Liver (tissue), 9 donors: Measurements from ENCODE around the gene LGALS16. TPM values are rescaled to one million over a fixed set of nuclear protein-coding genes. Genes with fewer than 3 reads are reported as not detected.

Experiments
- DNase-seq: peaks from one replicate; pipeline ENCODE4 v3.0.0-alpha.2; 2017; ENCODE audit warnings: low spot score
- H3K27ac ChIP-seq, 2 donors: one replicate each; pipeline ENCODE4 v1.7.0; 2013; ENCODE audit warnings: inconsistent platforms in 2 of 2, low read length in 2 of 2, control low read depth in 1 of 2, low read depth in 1 of 2, mild to moderate bottlenecking in 1 of 2
- H3K27me3 ChIP-seq, 4 donors: one replicate each; pipeline versions ENCODE4 v1.6.1 to v1.7.0; 2013; ENCODE audit warnings: low read length in 3 of 4, inconsistent platforms in 1 of 4, mild to moderate bottlenecking in 1 of 4, moderate library complexity in 1 of 4; ENCODE audit not compliant: control insufficient read depth in 4 of 4, insufficient read depth in 4 of 4
- H3K36me3 ChIP-seq, 4 donors: one replicate each; pipeline versions ENCODE4 v1.6.1 to v1.7.0; 2013; ENCODE audit warnings: low read length in 3 of 4, mild to moderate bottlenecking in 3 of 4, low read depth in 1 of 4, moderate library complexity in 1 of 4; ENCODE audit not compliant: control insufficient read depth in 4 of 4, insufficient read depth in 3 of 4
- H3K4me1 ChIP-seq, 4 donors: one replicate each; pipeline versions ENCODE4 v1.6.1 to v1.7.0; 2013; ENCODE audit warnings: low read length in 3 of 4, mild to moderate bottlenecking in 3 of 4, moderate library complexity in 1 of 4; ENCODE audit not compliant: control insufficient read depth in 4 of 4, insufficient read depth in 4 of 4
- H3K4me3 ChIP-seq, 3 donors: one replicate each; pipeline versions ENCODE4 v1.6.1 to v1.7.0; 2013; ENCODE audit warnings: low read length in 3 of 3, control low read depth in 1 of 3, low read depth in 1 of 3, mild to moderate bottlenecking in 1 of 3
- H3K9ac ChIP-seq, 2 donors: one replicate each; pipeline ENCODE4 v1.7.0; 2013; ENCODE audit warnings: low read length in 2 of 2, mild to moderate bottlenecking in 2 of 2, moderate library complexity in 2 of 2, control low read depth in 1 of 2, low read depth in 1 of 2
- H3K9me3 ChIP-seq, 4 donors: one replicate each; pipeline versions ENCODE4 v1.6.1 to v1.7.0; 2013; ENCODE audit warnings: low read length in 3 of 4; ENCODE audit not compliant: control insufficient read depth in 4 of 4
- ATF3 ChIP-seq: IDR thresholded peaks from 2 replicates; pipeline ENCODE4 v1.6.1; 2016; ENCODE audit warnings: antibody characterized with exemption
- CTCF ChIP-seq: fragments of 150-350 bp; IDR thresholded peaks from 2 replicates; pipeline ENCODE4 v1.5.1; 2017; ENCODE audit warnings: improper control_type of control experiment, low read depth, low read length; ENCODE audit not compliant: missing input control
- EGR1 ChIP-seq, 2 donors: IDR thresholded peaks; 2 replicates each; pipeline ENCODE4 v1.6.1; 2016 to 2018; ENCODE audit warnings: antibody characterized with exemption in 2 of 2, low read depth in 2 of 2
- FOXA1 ChIP-seq: IDR thresholded peaks from 2 replicates; pipeline ENCODE4 v1.6.1; 2016; ENCODE audit warnings: antibody characterized with exemption
- FOXA2 ChIP-seq: IDR thresholded peaks from 2 replicates; pipeline ENCODE4 v1.6.1; 2016; ENCODE audit warnings: antibody characterized with exemption
- GABPA ChIP-seq, 2 donors: IDR thresholded peaks in 1 of 2; conservative IDR thresholded peaks in 1 of 2; 2 replicates each; pipeline ENCODE4 v1.6.1; 2016; ENCODE audit warnings: antibody characterized with exemption in 2 of 2, mild to moderate bottlenecking in 1 of 2, moderate library complexity in 1 of 2
- HNF4A ChIP-seq, 2 donors: conservative IDR thresholded peaks; 2 replicates each; pipeline ENCODE4 v1.6.1; 2016; ENCODE audit warnings: antibody characterized with exemption in 2 of 2, mild to moderate bottlenecking in 2 of 2
- HNF4G ChIP-seq: IDR thresholded peaks from 2 replicates; pipeline ENCODE4 v1.6.1; 2016; ENCODE audit warnings: antibody characterized with exemption
- JUND ChIP-seq, 2 donors: IDR thresholded peaks; 2 replicates each; pipeline ENCODE4 v1.6.1; 2016; ENCODE audit warnings: antibody characterized with exemption in 2 of 2
- MAX ChIP-seq: IDR thresholded peaks from 2 replicates; pipeline ENCODE4 v1.6.1; 2016; ENCODE audit warnings: antibody characterized with exemption
- NR2F2 ChIP-seq: IDR thresholded peaks from 2 replicates; pipeline ENCODE4 v1.6.1; 2016; ENCODE audit warnings: antibody characterized with exemption
- RAD21 ChIP-seq, 2 donors: IDR thresholded peaks; 2 replicates each; pipeline ENCODE4 v1.6.1; 2016; ENCODE audit warnings: antibody characterized with exemption in 2 of 2, mild to moderate bottlenecking in 2 of 2
- REST ChIP-seq: IDR thresholded peaks from 2 replicates; pipeline ENCODE4 v1.6.1; 2016; ENCODE audit warnings: antibody characterized with exemption, mild to moderate bottlenecking
- RXRA ChIP-seq, 2 donors: IDR thresholded peaks; 2 replicates each; pipeline ENCODE4 v1.6.1; 2017 to 2018; ENCODE audit warnings: antibody characterized with exemption in 2 of 2, mild to moderate bottlenecking in 1 of 2
- SP1 ChIP-seq: IDR thresholded peaks from 2 replicates; pipeline ENCODE4 v1.6.1; 2018; ENCODE audit warnings: antibody characterized with exemption, mild to moderate bottlenecking
- TAF1 ChIP-seq: conservative IDR thresholded peaks from 2 replicates; pipeline ENCODE4 v1.6.1; 2016; ENCODE audit warnings: antibody characterized with exemption, mild to moderate bottlenecking
- YY1 ChIP-seq: IDR thresholded peaks from 2 replicates; pipeline ENCODE4 v1.6.1; 2016; ENCODE audit warnings: antibody characterized with exemption, mild to moderate bottlenecking
- ZBTB33 ChIP-seq: IDR thresholded peaks from 2 replicates; pipeline ENCODE4 v1.6.1; 2016; ENCODE audit warnings: antibody characterized with exemption
- WGBS: extraction: QIAGEN DNeasy Blood & Tissue Kit; methylation state at CpG from one replicate; pipeline ENCODE4 v1.1.7; 2013; 5-methylcytosine and 5-hydroxymethylcytosine counted together
- polyA plus RNA-seq, 2 donors: library from polyadenylated mRNA; stranded (reverse) in 1 of 2; unstranded in 1 of 2; fragments of 200-250 nt in 1 of 2; fragments of >200 nt in 1 of 2; fragmentation: Nextera tagmentation in 1 of 2; extraction: Ambion mirVana in 1 of 2; gene quantifications; one replicate each; pipeline versions ENCODE4 v1.2.1 to v1.2.3, GENCODE V29; 2013 to 2015
- total RNA-seq, 2 donors: library from RNA; depleted of rRNA; stranded (reverse); fragments of >200 nt; gene quantifications; one replicate each; pipeline ENCODE4 v1.2.3, GENCODE V29; 2014
- donor health status: healthy.
- donor health status: healthy.
- donor health status: healthy.
- donor health status: healthy.
- donor health status: healthy.

LGALS16 gene
- total and polyA plus RNA-seq, 4 donors: not detected

- H3K9ac ChIP-seq: no peak overlapping the region
- no peaks in the 10 kb centered on the region for H3K4me1 ChIP-seq
- H3K27ac ChIP-seq: no peak overlapping the region
- H3K36me3 ChIP-seq: no peaks in the 10 kb centered on the region
- no peak for DNase-seq
- peaks cover 0 to 4% (median 1%) of the 10 kb centered on the region in 4 donors for H3K27me3 ChIP-seq
- TF ChIP-seq CTCF (no peak), REST (no peak), FOXA1 (no peak), TAF1 (no peak), ATF3 (no peak), GABPA (IDR thresholded peaks at IDR 0.05 in 1 of 2, conservative IDR thresholded peaks at IDR 0.05 in 1 of 2) (no peak), JUND (IDR thresholded peaks at IDR 0.05) (no peak), MAX (no peak), YY1 (no peak), RAD21 (IDR thresholded peaks at IDR 0.05) (no peak), EGR1 (IDR thresholded peaks at IDR 0.05; ENCODE audit: low read depth in 2 of 2) (no peak), HNF4G (no peak), SP1 (no peak), RXRA (IDR thresholded peaks at IDR 0.05) (no peak), HNF4A (conservative IDR thresholded peaks at IDR 0.05) (no peak), NR2F2 (no peak), ZBTB33 (no peak), FOXA2 (no peak)
- WGBS: 60% methylated on average over 5 of the region's 5 CpGs
- H3K4me3 ChIP-seq: no peak overlapping the region
- peaks cover 0 to 4% (median 0%) of the 10 kb centered on the region in 4 donors for H3K9me3 ChIP-seq
These were observed 12.1 kb upstream of the LGALS16 start for GRCh38 chr19:39643591-39643990.
